Ovary (tissue), 9 donors: ENCODE results near the gene CUZD1. TPM values are rescaled to one million over a fixed set of nuclear protein-coding genes. Genes with fewer than 3 reads are reported as not detected.

ENCODE experiments used
- DNase-seq, 5 donors: peaks; one replicate each; pipeline ENCODE4 v3.0.0-alpha.2; 2019 to 2020
- H3K27ac ChIP-seq, 2 donors: fragments of 200-600 bp; one replicate each; pipeline versions ENCODE4 v1.5.1 to v1.8.0; 2019 to 2022
- H3K27me3 ChIP-seq: fragments of 200-600 bp; one replicate; pipeline ENCODE4 v1.8.0; 2022
- H3K36me3 ChIP-seq: fragments of 200-600 bp; sonication (generic); one replicate; pipeline ENCODE4 v1.5.1; 2019
- H3K4me1 ChIP-seq: one replicate; pipeline ENCODE4 v1.8.1; 2013; ENCODE audit warnings: mild to moderate bottlenecking, moderate library complexity; ENCODE audit not compliant: insufficient read depth
- H3K4me3 ChIP-seq: fragments of 200-600 bp; sonication (generic); one replicate; pipeline ENCODE4 v1.5.1; 2017
- H3K9me3 ChIP-seq, 2 donors: fragments of 200-600 bp in 1 of 2; sonication (generic) in 1 of 2; one replicate each; pipeline versions ENCODE4 v1.5.1 to v1.8.1; 2013 to 2019; ENCODE audit warnings: mild to moderate bottlenecking in 1 of 2, moderate library complexity in 1 of 2
- EP300 ChIP-seq: sonication (generic); formaldehyde crosslinking; IDR thresholded peaks from one replicate; pipeline ENCODE4 v1.6.1; 2017; ENCODE audit warnings: antibody characterized with exemption
- POLR2A ChIP-seq: fragments of 450-650 bp; IDR thresholded peaks from one replicate; pipeline ENCODE4 v1.6.1; 2017; ENCODE audit warnings: antibody characterized with exemption, mild to moderate bottlenecking, moderate library complexity
- WGBS, 3 donors: extraction: QIAGEN DNeasy Blood & Tissue Kit in 1 of 3; methylation state at CpG; one replicate each; pipeline versions ENCODE4 v1.1.5 to v1.1.7; 2013 to 2017; 5-methylcytosine and 5-hydroxymethylcytosine counted together
- intact Hi-C, 4 donors: fragments of 100-400 bp; cut with DNase I; formaldehyde crosslinking; loops; one replicate each; pipeline versions ENCODE4 v1.11.0 to v1.15.1; 2022 to 2023
- polyA plus RNA-seq, 2 donors: library from polyadenylated mRNA; stranded (reverse); fragments of 200-250 nt in 1 of 2; fragments of 350-450 nt in 1 of 2; fragmentation: Illumina TruSeq in 1 of 2; extraction: RNeasy Lipid Tissue Mini Kit (QIAGEN cat#74804) in 1 of 2; gene quantifications; one replicate each; pipeline ENCODE4 v1.2.3, GENCODE V29; 2013 to 2014
- total RNA-seq, 7 donors: library from RNA; depleted of rRNA in 2 of 7; stranded (reverse); fragments of >200 nt in 2 of 7; fragmentation: NEBNext Ultra II Directional in 3 of 7; extraction: Animal tissue kit (Norgen Biotek cat#: 25700) in 3 of 7; gene quantifications; one replicate each; pipeline versions ENCODE4 v1.1.0 to v1.2.4, GENCODE V29; 2016 to 2023
- TF ChIP-seq, protein P1 (sequence below), 3 donors: fragments of 450-650 bp in 2 of 3; fragments of 200-600 bp in 1 of 3; IDR thresholded peaks; one replicate each; pipeline versions ENCODE4 v1.5.1 to v1.8.0; 2016 to 2022; ENCODE audit warnings: antibody characterized with exemption in 3 of 3, mild to moderate bottlenecking in 1 of 3
- donor health status: DM: no; HTN: no; CAD: no; lungs with moderate emphysema.
- donor health status: DM: no; HTN: no; CAD: no.
- donor health status: Bipolar disorder and iron deficiency.
- donor health status: DM: yes; HTN: yes; CAD: no.
- donor health status: DM: no; HTN: no; CAD: no.
- donor health status: DM: yes; HTN: yes; CAD: no.

The CUZD1 gene
- total and polyA plus RNA-seq, 9 donors = 0.36 to 2.9 (median 0.83) TPM

DNA sequence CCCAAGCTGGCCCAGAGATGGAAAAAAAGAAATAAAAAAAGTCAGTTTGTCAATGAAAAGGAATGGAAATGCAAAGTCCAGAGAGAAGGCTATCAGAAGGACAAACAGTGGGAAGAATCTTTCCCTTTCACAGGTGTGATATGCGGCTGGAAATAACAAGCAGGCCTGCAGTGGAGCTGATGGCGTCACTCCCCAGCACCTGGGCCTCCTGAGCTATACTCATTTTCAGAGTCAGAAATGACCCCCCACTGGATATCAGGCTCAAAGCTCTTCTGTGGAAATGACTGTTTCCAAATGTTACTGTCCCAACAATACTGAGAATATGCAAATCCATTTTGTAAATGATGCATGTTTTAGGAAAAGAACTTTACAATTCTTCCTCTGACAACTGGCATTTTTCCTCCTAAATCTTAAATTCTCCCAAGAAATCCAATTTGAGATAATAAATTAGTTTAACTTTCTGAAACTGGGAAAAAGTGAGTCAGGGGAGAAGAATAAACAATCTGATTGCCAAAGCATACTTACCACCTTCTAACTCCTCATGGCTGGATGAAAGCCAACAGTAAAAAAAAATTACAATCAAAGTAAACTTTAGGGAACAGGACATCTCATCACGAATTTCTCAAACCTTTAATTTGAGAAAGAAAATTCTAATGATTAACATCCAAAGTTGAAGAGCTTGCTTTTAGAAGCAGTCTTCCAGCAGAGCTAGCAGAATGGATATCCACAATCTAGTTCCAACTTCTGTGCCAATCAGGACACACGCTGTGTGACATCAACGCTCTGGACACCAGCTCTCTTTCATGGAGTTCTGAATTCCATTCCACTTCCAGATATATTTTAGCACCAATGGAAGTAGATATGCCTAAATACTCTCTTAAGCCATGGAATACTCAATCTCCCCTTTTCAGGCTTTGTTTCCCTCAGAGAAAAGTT, 5.3 kb upstream of the CUZD1 start:
- DNase-seq = no peak
- 76 to 80% (median 77%) methylated on average over 5 of the region's 5 CpGs for WGBS, 3 donors
- Histone ChIP-seq H3K27me3 (no peaks in the 10 kb centered on the region), H3K36me3 (no peaks in the 10 kb centered on the region), H3K4me1 (no peaks in the 10 kb centered on the region), H3K4me3 (no peak overlapping the region), H3K9me3 (no peaks in the 10 kb centered on the region), H3K27ac (no peak overlapping the region)
- TF ChIP-seq, protein P1, sequence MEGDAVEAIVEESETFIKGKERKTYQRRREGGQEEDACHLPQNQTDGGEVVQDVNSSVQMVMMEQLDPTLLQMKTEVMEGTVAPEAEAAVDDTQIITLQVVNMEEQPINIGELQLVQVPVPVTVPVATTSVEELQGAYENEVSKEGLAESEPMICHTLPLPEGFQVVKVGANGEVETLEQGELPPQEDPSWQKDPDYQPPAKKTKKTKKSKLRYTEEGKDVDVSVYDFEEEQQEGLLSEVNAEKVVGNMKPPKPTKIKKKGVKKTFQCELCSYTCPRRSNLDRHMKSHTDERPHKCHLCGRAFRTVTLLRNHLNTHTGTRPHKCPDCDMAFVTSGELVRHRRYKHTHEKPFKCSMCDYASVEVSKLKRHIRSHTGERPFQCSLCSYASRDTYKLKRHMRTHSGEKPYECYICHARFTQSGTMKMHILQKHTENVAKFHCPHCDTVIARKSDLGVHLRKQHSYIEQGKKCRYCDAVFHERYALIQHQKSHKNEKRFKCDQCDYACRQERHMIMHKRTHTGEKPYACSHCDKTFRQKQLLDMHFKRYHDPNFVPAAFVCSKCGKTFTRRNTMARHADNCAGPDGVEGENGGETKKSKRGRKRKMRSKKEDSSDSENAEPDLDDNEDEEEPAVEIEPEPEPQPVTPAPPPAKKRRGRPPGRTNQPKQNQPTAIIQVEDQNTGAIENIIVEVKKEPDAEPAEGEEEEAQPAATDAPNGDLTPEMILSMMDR (IDR thresholded peaks at IDR 0.05) = no peak
- no peak for TF ChIP-seq POLR2A
- TF ChIP-seq EP300 = no peak
- intact Hi-C loops = no loop called here

DNA sequence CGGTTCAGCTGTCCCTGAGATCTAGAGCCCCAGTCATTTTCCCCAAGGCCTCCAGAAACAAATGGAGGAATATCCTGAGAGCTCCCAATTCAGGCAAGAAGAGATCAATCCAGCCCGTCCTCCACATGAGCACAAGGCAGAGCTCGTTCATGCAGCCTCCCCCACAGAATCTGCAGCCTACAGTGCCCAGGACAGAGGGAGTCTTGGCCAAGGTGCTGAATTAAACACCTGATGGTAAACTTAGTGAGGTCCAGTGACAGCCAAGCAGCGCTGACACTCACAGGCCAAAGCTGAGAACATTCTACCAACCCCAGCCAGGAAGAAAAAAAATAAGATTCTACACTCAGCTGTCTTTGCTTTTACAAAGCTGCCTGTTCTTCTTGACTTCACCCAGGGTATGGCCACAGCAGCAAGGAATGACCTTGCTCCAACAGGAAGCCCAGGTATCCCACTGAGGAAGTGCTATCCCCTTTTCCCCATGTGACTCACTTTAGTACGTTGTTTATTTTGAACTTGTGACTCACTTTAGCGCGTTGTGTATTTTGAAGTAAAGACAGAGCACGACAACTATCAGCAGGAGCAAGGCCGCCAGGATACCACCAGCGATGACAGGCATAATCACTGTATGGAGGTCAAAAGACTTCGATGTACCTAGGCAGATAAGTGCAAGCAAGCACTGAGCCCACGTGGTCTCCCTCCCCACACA, 4.4 kb upstream of the CUZD1 start:
- H3K36me3 ChIP-seq = no peaks in the 10 kb centered on the region
- DNase-seq = no peak
- WGBS, 3 donors = 72 to 81% (median 75%) methylated on average over 12 of the region's 12 CpGs

DNA sequence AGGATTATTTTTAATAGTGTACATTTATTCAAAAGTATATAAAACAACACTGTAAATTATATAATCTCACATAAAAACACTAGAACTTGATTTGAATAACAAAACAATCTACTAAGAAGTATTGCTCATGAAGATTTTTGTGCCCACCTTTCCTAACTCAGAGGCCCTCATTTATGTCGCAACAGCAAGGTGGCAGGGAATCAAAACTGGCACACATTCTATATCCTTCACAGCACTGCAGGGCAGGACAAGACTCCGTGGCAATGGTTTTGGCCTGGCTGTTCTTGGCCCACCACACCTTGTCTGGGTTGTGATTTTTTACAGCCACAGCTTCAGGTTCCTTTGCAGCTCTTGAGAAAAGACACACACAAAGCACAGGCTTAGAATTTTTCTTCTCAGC, 3.4 kb upstream of the CUZD1 start:
- Histone ChIP-seq H3K27me3 (no peaks in the 10 kb centered on the region), H3K27ac (no peak overlapping the region), H3K4me1 (no peaks in the 10 kb centered on the region), H3K36me3 (no peaks in the 10 kb centered on the region), H3K9me3 (no peaks in the 10 kb centered on the region), H3K4me3 (no peak overlapping the region)
- no peak for TF ChIP-seq EP300
- TF ChIP-seq, protein P1 (IDR thresholded peaks at IDR 0.05) = no peak
- no peak for TF ChIP-seq POLR2A
- intact Hi-C loops = no loop called here
- WGBS, 3 donors = 49 to 80% (median 57%) methylated on average over 2 of the region's 2 CpGs
- DNase-seq = no peak

More for the DNA sequence above, 4.4 kb upstream of the CUZD1 start:
- Histone ChIP-seq H3K4me1 (no peaks in the 10 kb centered on the region), H3K9me3 (no peaks in the 10 kb centered on the region), H3K27ac (no peak overlapping the region), H3K4me3 (no peak overlapping the region), H3K27me3 (no peaks in the 10 kb centered on the region)
- intact Hi-C loops = no loop called here
- TF ChIP-seq, protein P1 (IDR thresholded peaks at IDR 0.05) = no peak
- TF ChIP-seq POLR2A (no peak), EP300 (no peak)

DNA sequence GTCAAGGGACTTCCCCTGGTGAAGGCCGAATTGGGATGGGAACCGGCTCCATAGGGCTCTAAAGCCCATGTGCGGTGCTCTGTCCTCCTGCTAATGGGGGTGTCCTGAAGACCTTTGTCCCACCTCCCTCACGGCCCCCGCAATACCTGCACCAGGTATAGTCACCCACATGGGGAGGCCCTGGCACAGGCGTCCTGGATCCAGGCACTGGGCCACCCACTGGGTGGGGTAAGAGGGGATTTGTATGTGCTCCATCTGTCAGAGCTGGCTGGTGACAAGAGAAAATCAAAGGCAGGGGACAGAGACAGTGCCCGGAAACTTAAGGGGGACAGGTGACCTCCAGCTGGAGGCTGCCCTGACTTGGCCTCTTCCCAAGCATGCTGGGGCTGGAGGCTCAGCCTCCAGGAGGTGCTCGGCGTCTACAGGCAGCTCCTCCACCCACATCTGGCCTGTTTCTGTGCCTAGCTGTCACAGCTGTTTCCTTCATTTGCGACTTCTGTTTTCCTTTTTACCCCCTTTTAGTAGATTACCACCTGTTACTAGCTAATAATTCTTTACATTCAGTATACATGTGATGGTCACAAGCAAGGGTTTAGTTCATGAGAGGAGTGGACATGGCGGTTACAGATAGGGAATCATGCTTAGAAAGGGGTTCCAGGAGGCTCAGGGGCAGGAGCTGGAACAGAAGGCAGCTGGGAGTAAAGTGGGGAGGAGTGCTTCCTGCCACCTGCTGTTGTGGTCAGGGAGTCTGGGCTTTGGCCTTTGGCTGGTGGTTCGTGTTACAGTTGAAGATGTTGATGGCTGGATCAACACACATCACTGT, 2.3 kb upstream of the CUZD1 start:
- H3K4me1 ChIP-seq = no peaks in the 10 kb centered on the region
- DNase-seq = no peak
- intact Hi-C loops = no loop called here
- no peak overlapping the region for H3K4me3 ChIP-seq
- 72 to 78% (median 72%) methylated on average over 12 of the region's 12 CpGs for WGBS, 3 donors
- H3K36me3 ChIP-seq = no peaks in the 10 kb centered on the region
- no peak for TF ChIP-seq POLR2A
- no peak for TF ChIP-seq EP300
- TF ChIP-seq, protein P1 (IDR thresholded peaks at IDR 0.05) = no peak
- H3K9me3 ChIP-seq = no peaks in the 10 kb centered on the region
- no peak overlapping the region for H3K27ac ChIP-seq
- no peaks in the 10 kb centered on the region for H3K27me3 ChIP-seq
